ENCODE measurements around the gene EFNA1. TPM values are rescaled to one million over a fixed set of nuclear protein-coding genes. Genes with fewer than 3 reads are reported as not detected.

The EFNA1 gene
- total RNA-seq, 1 experiment from 2014 or later, result 1.0 TPM

DNA sequence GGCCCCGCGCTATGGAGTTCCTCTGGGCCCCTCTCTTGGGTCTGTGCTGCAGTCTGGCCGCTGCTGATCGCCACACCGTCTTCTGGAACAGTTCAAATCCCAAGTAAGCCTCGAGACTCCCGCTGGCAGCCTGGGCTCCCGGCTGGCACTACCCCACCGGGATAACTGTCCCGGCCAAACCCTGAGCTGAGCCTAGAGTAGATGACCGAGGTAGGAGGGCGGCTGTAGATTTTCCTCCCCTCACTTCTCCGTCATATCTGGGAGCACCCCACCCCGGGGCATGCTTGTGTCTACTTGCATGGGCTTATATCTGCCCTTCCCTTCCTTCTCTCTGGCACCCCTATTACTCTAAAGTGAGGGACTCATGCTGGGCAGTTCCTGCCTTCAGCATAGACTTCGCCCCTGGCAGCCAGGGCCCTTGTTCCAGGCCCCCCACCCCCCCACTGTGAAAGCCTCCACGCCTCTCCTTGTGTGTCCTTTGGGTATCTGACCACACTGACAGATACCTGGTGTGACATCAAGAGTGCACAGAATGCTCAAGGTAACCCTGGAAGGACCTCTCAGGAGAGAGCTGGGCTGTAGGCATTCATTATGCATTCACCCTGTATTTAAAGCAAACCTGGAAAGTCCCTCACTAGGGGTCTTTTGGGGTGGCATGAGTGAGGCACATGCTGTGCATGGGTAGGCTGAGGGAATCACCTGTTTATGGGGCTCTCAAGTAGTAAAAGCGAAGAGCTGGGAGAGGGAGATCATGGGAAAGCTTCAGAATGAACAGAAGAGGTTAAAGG is 485 bp downstream of the EFNA1 start:
- Histone ChIP-seq H3K9me3 (ENCODE audit: low read depth, low read length, poor library complexity, severe bottlenecking) (no peaks in the 10 kb centered on the region), H3K4me3 (ENCODE audit: low read depth, low read length, poor library complexity, severe bottlenecking) (peak overlapping the region; percentile 56), H3K36me3 (ENCODE audit: insufficient read depth, low read length, poor library complexity, severe bottlenecking) (no peaks in the 10 kb centered on the region), H3K27me3 (replicated peaks; ENCODE audit: insufficient read depth, low read depth, low read length, poor library complexity) (no peaks in the 10 kb centered on the region), H3K27ac (ENCODE audit: low read depth, low read length, poor library complexity, severe bottlenecking) (no peak overlapping the region), H3K4me1 (ENCODE audit: insufficient read depth, low read length, poor library complexity, severe bottlenecking) (peaks cover 35% of the 10 kb centered on the region)
- TF ChIP-seq EZH2 (IDR thresholded peaks at IDR 0.05; ENCODE audit: borderline replicate concordance, low read depth, low read length, poor library complexity, severe bottlenecking), result no peak
- DNase-seq (ENCODE audit: low spot score), result no peak
- BruUV-seq (replicated peaks), result no TSS peak
- intact Hi-C loops (cut with micrococcal nuclease; ENCODE audit: unreplicated experiment), result loop anchor here (5.0 kb wide), 1 partner anchor 36 kb away; no protein-coding TSS in a partner anchor
- ChIA-PET CTCF (no interaction called here), POLR2A (ENCODE audit: low non-redundant PET) (no interaction called here)

- intact Hi-C loops (cut with micrococcal nuclease; ENCODE audit: unreplicated experiment), result loop anchor here (5.0 kb wide), 1 partner anchor 37 kb away; no protein-coding TSS in a partner anchor
- Histone ChIP-seq H3K27me3 (replicated peaks; ENCODE audit: insufficient read depth, low read depth, low read length, poor library complexity) (no peaks in the 10 kb centered on the region), H3K27ac (ENCODE audit: low read depth, low read length, poor library complexity, severe bottlenecking) (no peak overlapping the region), H3K4me3 (ENCODE audit: low read depth, low read length, poor library complexity, severe bottlenecking) (peak overlapping the region; percentile 56), H3K36me3 (ENCODE audit: insufficient read depth, low read length, poor library complexity, severe bottlenecking) (no peaks in the 10 kb centered on the region), H3K4me1 (ENCODE audit: insufficient read depth, low read length, poor library complexity, severe bottlenecking) (peaks cover 35% of the 10 kb centered on the region), H3K9me3 (ENCODE audit: low read depth, low read length, poor library complexity, severe bottlenecking) (no peaks in the 10 kb centered on the region)
- no TSS peak for BruUV-seq (replicated peaks)
- DNase-seq (ENCODE audit: low spot score), result no peak
- CTCF ChIA-PET, result no interaction called here
- no peak for TF ChIP-seq EZH2 (IDR thresholded peaks at IDR 0.05; ENCODE audit: borderline replicate concordance, low read depth, low read length, poor library complexity, severe bottlenecking)
- no peak for TF ChIP-seq CTCF (conservative IDR thresholded peaks at IDR 0.05; ENCODE audit: low read depth, low read length)
- POLR2A ChIA-PET (ENCODE audit: low non-redundant PET), result no interaction called here
These were observed 1.2 kb downstream of the EFNA1 start for GRCh38 chr1:155128755-155129473.

DNA sequence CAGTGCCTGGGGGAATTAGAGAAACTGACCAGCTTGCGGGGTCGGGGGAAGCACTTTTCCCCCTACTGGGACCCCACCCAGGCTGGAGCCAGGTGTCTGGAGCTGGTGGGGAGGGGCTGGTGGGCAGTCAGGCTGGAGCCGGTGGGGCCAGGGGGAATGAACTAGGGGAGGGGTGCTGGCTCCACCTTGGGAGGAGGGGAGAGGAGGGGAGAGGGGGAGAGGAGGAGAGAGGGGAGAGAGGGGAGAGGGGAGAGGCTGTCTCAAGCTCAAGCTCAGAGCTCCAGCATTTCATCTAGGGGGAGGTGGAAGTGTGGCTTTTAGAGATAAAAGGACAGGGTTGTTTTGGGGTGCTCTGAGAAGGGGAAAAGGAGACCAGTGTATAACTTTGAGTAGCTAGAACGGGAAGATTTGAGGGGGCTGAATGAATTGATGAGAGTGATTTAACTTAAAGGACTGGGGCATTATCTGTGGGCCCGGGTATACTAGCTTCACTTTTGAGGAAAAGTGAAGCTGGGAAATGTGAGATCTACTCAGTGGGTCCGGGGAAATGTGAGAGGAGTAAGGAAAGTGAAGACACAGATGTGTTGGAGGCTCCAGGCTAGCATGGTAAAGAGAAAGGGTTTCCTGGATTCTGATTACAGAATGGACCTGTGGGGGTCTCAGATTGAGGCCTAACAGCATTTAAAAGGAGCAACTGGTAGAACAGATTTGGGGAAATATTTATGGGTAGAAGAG is 2.8 kb downstream of the EFNA1 start:
- no TSS peak for BruUV-seq (replicated peaks)
- DNase-seq (ENCODE audit: low spot score), result no peak
- no peak for TF ChIP-seq EZH2 (IDR thresholded peaks at IDR 0.05; ENCODE audit: borderline replicate concordance, low read depth, low read length, poor library complexity, severe bottlenecking)
- TF ChIP-seq CTCF (conservative IDR thresholded peaks at IDR 0.05; ENCODE audit: low read depth, low read length), result no peak
- H3K9me3 ChIP-seq (ENCODE audit: low read depth, low read length, poor library complexity, severe bottlenecking), result no peaks in the 10 kb centered on the region
- CTCF ChIA-PET, result interaction anchor here (0.7 kb wide), 1 partner anchor 42 kb away, joined by 3 read pairs; the partner anchor contains the start of gene KRTCAP2
- H3K27ac ChIP-seq (ENCODE audit: low read depth, low read length, poor library complexity, severe bottlenecking), result no peak overlapping the region
- no peaks in the 10 kb centered on the region for H3K27me3 ChIP-seq (replicated peaks; ENCODE audit: insufficient read depth, low read depth, low read length, poor library complexity)
- no peak overlapping the region for H3K4me3 ChIP-seq (ENCODE audit: low read depth, low read length, poor library complexity, severe bottlenecking)
- peaks cover 43% of the 10 kb centered on the region for H3K4me1 ChIP-seq (ENCODE audit: insufficient read depth, low read length, poor library complexity, severe bottlenecking)
- POLR2A ChIA-PET (ENCODE audit: low non-redundant PET), result no interaction called here
- intact Hi-C loops (cut with micrococcal nuclease; ENCODE audit: unreplicated experiment), result no loop called here
- H3K36me3 ChIP-seq (ENCODE audit: insufficient read depth, low read length, poor library complexity, severe bottlenecking), result no peaks in the 10 kb centered on the region
